ENCODE data around the gene ATP2C2.

- no peak for TF ChIP-seq CTCF (IDR thresholded peaks at IDR 0.05; ENCODE audit: low read depth, low read length)
- TF ChIP-seq POLR2A (IDR thresholded peaks at IDR 0.05; ENCODE audit: extremely low read depth, insufficient read length) = no peak
- TF ChIP-seq MYC (IDR thresholded peaks at IDR 0.05; ENCODE audit: low read depth, low read length) = no peak
- no peak for TF ChIP-seq MAX (IDR thresholded peaks at IDR 0.05; ENCODE audit: low read depth, low read length)
Observed at GRCh38 chr16:84378099-84378498, 9.8 kb downstream of the ATP2C2 start.
